Caki2 (cell line): ENCODE data around the gene PPY. TPM values are rescaled to one million over a fixed set of nuclear protein-coding genes. Genes with fewer than 3 reads are reported as not detected.

Source experiments
- DNase-seq: peaks from one replicate; pipeline ENCODE4 v3.0.0-alpha.2; 2015; ENCODE audit warnings: low read depth
- in situ Hi-C: cut with HindIII; loops from 2 replicates; pipeline ENCODE4 v1.10.0; 2016; ENCODE audit warnings: low sequenced_read_pairs, low pct_unique_long_range_greater_than_20kb, mixed read lengths
- total RNA-seq: library from RNA; depleted of rRNA; stranded (reverse); fragments of >200 nt; shearing (Covaris generic); gene quantifications from 2 replicates; pipeline ENCODE4 v1.2.3, GENCODE V29; 2014; ENCODE audit warnings: low replicate concordance; rRNA removed

Gene PPY
- total RNA-seq, 1 experiment from 2014 or later, result not detected

DNA sequence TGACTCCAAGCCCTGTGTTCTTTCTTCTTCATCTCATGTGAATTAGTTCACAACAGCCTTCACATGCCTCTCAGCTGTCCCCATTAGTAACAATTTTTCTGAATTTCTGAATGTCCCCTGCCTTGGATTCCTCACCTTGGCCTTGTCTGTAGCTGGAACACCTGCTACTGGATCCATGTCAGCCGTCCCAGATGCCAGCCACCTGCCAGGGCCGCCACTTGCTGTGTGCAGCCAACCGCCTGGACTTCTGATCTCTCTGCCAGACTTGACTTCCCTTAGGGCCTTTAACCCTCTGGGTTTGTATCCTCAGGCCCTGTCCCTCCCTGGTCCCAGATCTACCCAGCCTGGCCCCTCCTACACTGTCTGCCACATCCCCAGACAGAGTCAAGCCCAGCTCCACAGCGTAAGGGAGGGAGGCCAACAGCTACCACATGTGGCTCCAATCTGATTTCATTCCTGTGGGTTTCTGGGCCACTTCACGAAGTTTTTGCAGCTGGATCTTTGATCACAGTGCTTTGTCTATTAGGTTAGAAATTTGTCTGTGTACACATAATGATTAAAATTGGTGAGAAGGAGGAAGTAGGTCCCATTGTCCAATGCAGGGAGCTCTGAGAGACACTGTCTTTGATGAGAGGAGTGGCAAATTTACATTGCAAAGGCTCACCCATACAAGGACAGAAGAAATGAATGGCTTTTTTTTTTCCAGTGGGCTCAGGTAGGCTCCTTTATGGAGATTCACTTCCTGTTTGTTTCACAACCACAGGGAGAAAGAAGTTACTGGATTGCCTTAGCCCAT is 50.2 kb downstream of the PPY start:
- in situ Hi-C loops, result no loop called here
- DNase-seq, result no peak

Other genes starting within 250 kb of the PPY start
- gene SOST, start 183.7 kb downstream of the PPY start, total RNA-seq, result 1.8 and 2.4 TPM in 2 replicates
- 48.7 and 54.8 TPM in 2 replicates for gene DUSP3, start 163.5 kb downstream of the PPY start, total RNA-seq
- not detected in 2 replicates for gene CFAP97D1, start 162.0 kb downstream of the PPY start, total RNA-seq
- 10.0 and 11.6 TPM in 2 replicates for gene MPP3, start 109.3 kb downstream of the PPY start, total RNA-seq
- gene CD300LG, start 95.3 kb downstream of the PPY start, total RNA-seq, result not detected in 2 replicates
- 4.8 and 8.1 TPM in 2 replicates for gene MPP2, start 34.9 kb downstream of the PPY start, total RNA-seq
- gene PYY, start 11.5 kb upstream of the PPY start, total RNA-seq, result not detected in 2 replicates
- gene NAGS, start 62.1 kb upstream of the PPY start, total RNA-seq, result 1.5 and 3.0 TPM in 2 replicates
- gene TMEM101, start 72.5 kb upstream of the PPY start, total RNA-seq, result 98.2 and 101 TPM in 2 replicates
- gene LSM12, start 124.2 kb upstream of the PPY start, total RNA-seq, result 77.9 and 126 TPM in 2 replicates
- 42.4 and 50.6 TPM in 2 replicates for gene G6PC3, start 128.3 kb upstream of the PPY start, total RNA-seq
- gene HDAC5, start 181.2 kb upstream of the PPY start, total RNA-seq, result 30.9 and 38.0 TPM in 2 replicates
- 3.0 and 5.7 TPM in 2 replicates for gene HROB, start 199.5 kb upstream of the PPY start, total RNA-seq
- not detected in 2 replicates for gene ASB16, start 228.2 kb upstream of the PPY start, total RNA-seq
- gene TMUB2, start 244.5 kb upstream of the PPY start, total RNA-seq, result 37.5 and 66.0 TPM in 2 replicates